SK-N-SH treated with all-trans-retinoic acid at 6 μM for 48 hours (cell line): Measurements from ENCODE around the gene FGFR3.

ENCODE experiments used
- ARNTL ChIP-seq: fragments of 450-650 bp; formaldehyde crosslinking; IDR thresholded peaks from 2 replicates; pipeline ENCODE4 v1.5.0; 2020; ENCODE audit warnings: low read depth, mild to moderate bottlenecking, moderate library complexity, borderline replicate concordance
- GLIS3 ChIP-seq: fragments of 250-450 bp; sonication (Bioruptor Pico); IDR thresholded peaks from 2 replicates; pipeline ENCODE4 v1.5.0; 2020; ENCODE audit warnings: mild to moderate bottlenecking, moderate library complexity
- POU6F1 ChIP-seq: fragments of 250-450 bp; sonication (Bioruptor Pico); IDR thresholded peaks from 2 replicates; pipeline ENCODE4 v1.8.0; 2021; ENCODE audit warnings: low read depth, mild to moderate bottlenecking, moderate library complexity, borderline replicate concordance
- RARB ChIP-seq: fragments of 250-450 bp; sonication (Bioruptor Pico); IDR thresholded peaks from 2 replicates; pipeline ENCODE4 v1.8.0; 2021; ENCODE audit warnings: mild to moderate bottlenecking, moderate library complexity
- TCF4 ChIP-seq: fragments of 250-450 bp; sonication (Bioruptor Pico); IDR thresholded peaks from 2 replicates; pipeline ENCODE4 v1.8.0; 2021; ENCODE audit warnings: mild to moderate bottlenecking, moderate library complexity, borderline replicate concordance
- TSHZ2 ChIP-seq: fragments of 250-450 bp; sonication (Bioruptor Pico); IDR thresholded peaks from 2 replicates; pipeline ENCODE4 v1.5.0; 2020; ENCODE audit warnings: mild to moderate bottlenecking, moderate library complexity
- ZFP3 ChIP-seq: fragments of 250-450 bp; sonication (Bioruptor Pico); IDR thresholded peaks from 2 replicates; pipeline ENCODE4 v1.5.0; 2020; ENCODE audit warnings: mild to moderate bottlenecking, moderate library complexity
- ZFP30 ChIP-seq: fragments of 450-650 bp; formaldehyde crosslinking; IDR thresholded peaks from 2 replicates; pipeline ENCODE4 v1.5.0; 2022; ENCODE audit warnings: mild to moderate bottlenecking, moderate library complexity

DNA sequence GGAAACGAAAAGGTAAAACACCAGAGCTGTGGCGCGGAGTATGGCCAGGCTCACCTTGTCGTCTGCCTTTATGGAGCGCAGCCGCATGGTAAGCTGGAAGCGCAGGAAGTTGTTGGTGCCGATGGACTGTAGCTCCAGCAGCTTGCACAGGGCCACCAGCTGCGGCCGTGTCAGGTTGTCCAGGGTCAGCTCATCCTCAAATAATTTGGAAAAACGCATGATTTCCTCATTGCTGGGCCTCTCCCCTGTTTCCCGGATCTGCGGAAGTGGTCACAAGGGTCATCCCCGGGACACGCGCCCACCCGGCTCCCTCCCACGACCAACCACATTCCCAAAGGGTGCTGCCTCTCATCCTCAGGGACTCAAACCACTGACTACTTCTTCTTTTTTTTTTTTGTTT is 39.6 kb downstream of the FGFR3 start:
- no peak for TF ChIP-seq ZFP30 (CRISPR knock-in tag)
- no peak for TF ChIP-seq POU6F1 (CRISPR knock-in tag)
- no peak for TF ChIP-seq RARB (CRISPR knock-in tag)
- TF ChIP-seq TSHZ2 (CRISPR knock-in tag): no peak
- no peak for TF ChIP-seq TCF4
- no peak for TF ChIP-seq ARNTL
- TF ChIP-seq GLIS3 (CRISPR knock-in tag): no peak
- TF ChIP-seq ZFP3 (CRISPR knock-in tag): no peak
